OCI-LY7 (cell line): Measurements from ENCODE around the gene GNPTG.

Experiments
- CTCF ChIP-seq: fragments of 200-600 bp; sonication (generic); conservative IDR thresholded peaks from 2 replicates; pipeline ENCODE4 v1.5.1; 2014; ENCODE audit warnings: mild to moderate bottlenecking, antibody characterized with exemption, low read length, moderate library complexity, mixed read lengths
- EZH2phosphoT487 ChIP-seq: fragments of 200-600 bp; sonication (generic); IDR thresholded peaks from 2 replicates; pipeline ENCODE4 v1.6.1; 2018; ENCODE audit warnings: low read depth, borderline replicate concordance, mild to moderate bottlenecking, mixed run types, antibody characterized with exemption, low read length, moderate library complexity, mixed read lengths

GRCh38 chr16:1323296-1324239 is 28.2 kb upstream of the GNPTG start:
- TF ChIP-seq CTCF, result no peak
- no peak for TF ChIP-seq EZH2phosphoT487
